Measurements from ENCODE around the gene GTF2E1.

The GTF2E1 gene

GRCh38 chr3:120796976-120797375, 54.4 kb downstream of the GTF2E1 start:
- in situ Hi-C loops (cut with HindIII; ENCODE audit: low sequenced_read_pairs), result no loop called here

GRCh38 chr3:120797857-120798256, 55.3 kb downstream of the GTF2E1 start:
- in situ Hi-C loops (cut with HindIII; ENCODE audit: low sequenced_read_pairs), result no loop called here

DNA sequence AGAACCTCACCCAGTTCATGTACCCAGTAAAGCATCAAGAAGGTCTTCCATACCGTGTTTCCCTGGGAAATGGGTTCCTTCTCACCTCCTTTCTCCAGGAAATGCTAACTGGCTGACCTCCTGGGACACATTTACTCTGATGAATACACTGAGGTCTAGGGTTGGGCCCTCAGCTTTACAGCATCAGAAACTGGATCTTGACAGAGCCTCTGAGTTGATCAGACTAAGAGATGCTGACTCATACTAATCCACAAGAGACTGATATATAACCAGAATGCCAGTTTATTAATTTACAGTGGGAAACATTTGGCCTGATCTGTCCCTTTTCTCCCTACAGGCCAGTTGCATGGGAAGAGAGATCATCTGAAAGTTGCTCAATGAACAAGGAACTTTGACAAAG, 55.8 kb downstream of the GTF2E1 start:
- in situ Hi-C loops (cut with HindIII; ENCODE audit: low sequenced_read_pairs), result no loop called here

DNA sequence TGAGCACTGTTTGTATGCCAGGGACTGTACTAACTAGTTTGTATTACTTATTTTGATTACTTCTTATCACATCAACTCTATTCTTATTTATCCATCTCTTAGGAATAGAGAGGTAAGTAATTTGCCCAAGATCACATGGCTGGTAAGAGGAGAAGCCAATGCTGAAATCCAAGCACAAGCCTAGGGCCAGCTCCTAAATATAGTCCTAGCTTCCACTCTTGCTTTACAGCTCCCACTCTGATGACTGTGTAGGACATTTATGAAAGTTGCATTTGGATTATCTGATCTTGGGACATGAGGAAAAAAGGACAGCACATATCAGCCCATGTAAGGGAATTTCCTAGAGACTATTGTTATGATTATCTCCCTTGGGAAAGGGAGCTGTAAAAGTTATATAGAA, 58.1 kb downstream of the GTF2E1 start:
- in situ Hi-C loops (cut with HindIII; ENCODE audit: low sequenced_read_pairs), result no loop called here

DNA sequence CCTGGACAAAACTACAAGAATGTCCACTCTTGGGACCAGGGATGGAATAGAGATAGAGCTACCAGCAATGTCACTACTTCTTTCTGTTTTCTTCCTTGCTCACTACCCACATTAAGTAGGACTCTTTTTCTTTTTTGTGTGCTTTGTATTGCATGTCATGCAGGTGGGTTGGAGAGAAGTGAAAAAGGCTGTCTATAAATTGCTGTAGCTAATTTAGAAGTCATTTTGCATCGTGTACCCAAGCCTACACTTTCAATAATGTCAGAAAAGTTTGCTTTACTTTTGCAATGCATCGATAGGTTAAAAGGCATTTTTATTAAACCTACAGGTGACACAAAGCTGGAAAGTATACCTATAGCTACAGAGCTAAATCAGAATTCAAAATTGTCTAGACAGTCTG, 58.9 kb downstream of the GTF2E1 start:
- in situ Hi-C loops (cut with HindIII; ENCODE audit: low sequenced_read_pairs), result no loop called here

GRCh38 chr3:120802916-120803315, 60.4 kb downstream of the GTF2E1 start:
- in situ Hi-C loops (cut with HindIII; ENCODE audit: low sequenced_read_pairs), result no loop called here

DNA sequence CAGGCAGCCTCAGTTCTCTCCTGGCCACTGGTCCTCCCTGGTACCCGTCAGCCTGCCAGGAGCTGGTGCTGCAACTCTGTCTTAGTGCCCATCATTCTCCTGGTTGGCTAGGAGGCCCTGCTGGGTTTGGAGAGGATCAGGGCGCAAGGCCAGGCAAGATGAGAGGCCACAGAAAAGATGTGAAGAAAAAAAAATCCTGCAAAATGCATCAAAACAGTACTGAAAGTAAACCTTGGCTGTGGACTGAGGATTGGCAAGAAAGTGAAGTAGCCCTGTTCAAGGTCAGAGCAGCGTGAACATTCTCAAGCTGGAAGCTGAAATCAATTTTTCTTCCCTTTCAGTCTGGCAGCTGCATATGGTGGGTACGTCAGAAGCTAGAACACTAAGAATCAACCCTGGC, 74.2 kb downstream of the GTF2E1 start:
- in situ Hi-C loops (cut with HindIII; ENCODE audit: low sequenced_read_pairs), result no loop called here

DNA sequence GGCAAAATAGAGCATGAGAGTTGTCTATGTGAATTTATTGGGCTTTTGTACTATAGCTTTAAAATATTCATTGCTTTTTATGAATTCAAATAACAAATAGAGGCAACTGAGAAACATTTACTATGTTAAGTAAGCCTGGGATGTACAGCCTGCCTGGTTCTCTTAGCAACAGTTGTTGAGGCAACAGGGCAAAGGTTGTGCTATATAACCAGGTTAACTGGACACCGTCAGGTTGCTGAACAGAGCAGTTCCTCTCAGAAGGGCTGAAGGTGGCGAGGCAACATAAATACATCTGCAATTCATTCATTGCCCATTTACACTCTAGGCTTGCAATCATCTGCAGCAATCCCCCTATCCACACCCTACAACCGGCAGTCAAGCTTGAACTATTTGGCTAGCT, 78.2 kb downstream of the GTF2E1 start:
- in situ Hi-C loops (cut with HindIII; ENCODE audit: low sequenced_read_pairs), result loop anchor here (10.0 kb wide), 1 partner anchor 176 kb away; no protein-coding TSS in a partner anchor

DNA sequence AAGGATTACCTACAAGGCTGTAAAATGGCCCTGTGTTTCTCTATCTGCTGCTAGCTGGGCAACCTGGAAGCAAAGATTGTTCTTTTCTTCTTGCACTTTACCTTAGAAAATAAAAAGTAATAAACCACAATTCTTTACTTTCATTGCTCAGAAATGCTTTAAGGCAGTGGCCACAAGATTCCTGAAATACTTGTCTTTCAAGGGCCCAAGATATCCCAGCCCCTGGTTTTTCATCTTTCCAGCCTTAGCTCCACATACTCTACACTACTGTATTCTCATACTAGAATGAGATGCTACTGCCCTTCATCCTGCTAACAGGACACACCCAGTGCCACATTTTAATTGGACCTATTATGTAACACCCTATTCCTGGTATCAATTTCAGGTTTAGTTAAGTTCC, 78.9 kb downstream of the GTF2E1 start:
- in situ Hi-C loops (cut with HindIII; ENCODE audit: low sequenced_read_pairs), result loop anchor here (10.0 kb wide), 1 partner anchor 177 kb away; no protein-coding TSS in a partner anchor

- in situ Hi-C loops (cut with HindIII; ENCODE audit: low sequenced_read_pairs), result loop anchor here (10.0 kb wide), 1 partner anchor 178 kb away; no protein-coding TSS in a partner anchor
Measured at GRCh38 chr3:120823156-120823555, 80.6 kb downstream of the GTF2E1 start.

GRCh38 chr3:120824613-120825012, 82.1 kb downstream of the GTF2E1 start:
- in situ Hi-C loops (cut with HindIII; ENCODE audit: low sequenced_read_pairs), result loop anchor here (10.0 kb wide), 1 partner anchor 180 kb away; no protein-coding TSS in a partner anchor

DNA sequence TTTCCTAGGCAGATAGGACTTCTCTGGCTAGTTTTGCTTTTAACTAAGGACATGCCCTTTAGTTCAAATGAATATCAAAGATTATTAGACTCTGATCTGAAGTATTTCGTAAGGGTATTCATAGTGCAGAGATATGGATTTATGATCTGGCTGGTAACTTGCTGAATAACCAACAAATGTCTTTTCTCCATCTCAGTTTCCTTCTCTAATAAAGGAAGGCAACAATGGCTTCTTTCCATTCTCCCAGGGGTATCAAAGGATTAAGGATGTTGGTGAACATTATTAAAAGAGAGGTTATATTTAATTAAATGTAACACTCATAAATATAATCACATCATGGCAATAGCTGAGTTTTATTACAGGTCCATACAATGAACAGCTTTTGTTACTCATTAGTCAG, 86.3 kb downstream of the GTF2E1 start:
- in situ Hi-C loops (cut with HindIII; ENCODE audit: low sequenced_read_pairs), result loop anchor here (10.0 kb wide), 1 partner anchor 184 kb away; no protein-coding TSS in a partner anchor

GRCh38 chr3:120831066-120831465, 88.5 kb downstream of the GTF2E1 start:
- in situ Hi-C loops (cut with HindIII; ENCODE audit: low sequenced_read_pairs), result no loop called here
